Stimulated activated CD4-positive, alpha-beta T cell treated with anti-CD3 and anti-CD28 coated beads, Interleukin-1b, Interleukin-23, amount 100 ng/mL, for 48 hours (primary cell): ENCODE measurements around the gene ITGA2B.
"Not testable (repeated sequence)": the region's sequence is repeated elsewhere in the genome, so short reads cannot be mapped to it uniquely, and the experiment has no call there.

Experiments
- DNase-seq: peaks from one replicate; pipeline ENCODE4 v3.0.0-alpha.2; 2020

Gene ITGA2B

GRCh38 chr17:44390250-44390870 lies 911 bp upstream of the ITGA2B start:
- no peak for DNase-seq

GRCh38 chr17:44389723-44390202 lies 314 bp upstream of the ITGA2B start:
- DNase-seq: no peak

GRCh38 chr17:44387804-44388203 lies 1.6 kb downstream of the ITGA2B start:
- DNase-seq: no peak

GRCh38 chr17:44386182-44386525 lies 3.3 kb downstream of the ITGA2B start:
- DNase-seq: no peak

- DNase-seq: peak; percentile 89
Measured at GRCh38 chr17:44385287-44386181, 3.9 kb downstream of the ITGA2B start.

- no peak for DNase-seq
Measured at GRCh38 chr17:44384823-44385286, 4.6 kb downstream of the ITGA2B start.

- DNase-seq: no peak
Measured at GRCh38 chr17:44384281-44384822, 5.1 kb downstream of the ITGA2B start.

GRCh38 chr17:44383861-44384260 lies 5.6 kb downstream of the ITGA2B start:
- no peak for DNase-seq

- DNase-seq: no peak
Measured at GRCh38 chr17:44383363-44383762, 6.1 kb downstream of the ITGA2B start.

- DNase-seq: no peak
Measured at GRCh38 chr17:44382917-44383316, 6.5 kb downstream of the ITGA2B start.

- no peak for DNase-seq
Measured at GRCh38 chr17:44381810-44382305, 7.6 kb downstream of the ITGA2B start.

GRCh38 chr17:44380767-44381166 lies 8.7 kb downstream of the ITGA2B start:
- no peak for DNase-seq

- DNase-seq: no peak
Measured at GRCh38 chr17:44379887-44380286, 9.6 kb downstream of the ITGA2B start.

GRCh38 chr17:44378171-44378705 lies 11.2 kb downstream of the ITGA2B start:
- no peak for DNase-seq

GRCh38 chr17:44376779-44377178 lies 12.7 kb downstream of the ITGA2B start:
- DNase-seq: no peak

- no peak for DNase-seq
Measured at GRCh38 chr17:44376124-44376523, 13.3 kb downstream of the ITGA2B start.

- DNase-seq: no peak
Measured at GRCh38 chr17:44375196-44376017, 14.0 kb downstream of the ITGA2B start.

- no peak for DNase-seq
Measured at GRCh38 chr17:44374306-44375195, 14.9 kb downstream of the ITGA2B start.

GRCh38 chr17:44372036-44372435 lies 17.4 kb downstream of the ITGA2B start:
- DNase-seq: no peak

GRCh38 chr17:44369414-44370023 lies 19.9 kb downstream of the ITGA2B start:
- DNase-seq: not testable (repeated sequence)
